Neutrophil (primary cell): ENCODE results near the gene HERC3.

Experiments used
- H3K27ac ChIP-seq: fragments of 200-600 bp; sonication (generic); 2 replicates; pipeline ENCODE4 v1.5.1; 2016; ENCODE audit warnings: mild to moderate bottlenecking, moderate library complexity
- H3K27me3 ChIP-seq: fragments of 200-600 bp; sonication (generic); 2 replicates; pipeline ENCODE4 v1.6.0; 2016; ENCODE audit warnings: mild to moderate bottlenecking
- H3K36me3 ChIP-seq: fragments of 200-600 bp; sonication (generic); 2 replicates; pipeline ENCODE4 v1.5.1; 2017
- H3K4me1 ChIP-seq, 2 experiments: fragments of 200-600 bp in 1 of 2; sonication (generic) in 1 of 2; 1 replicate in 1 of 2; 2 replicates in 1 of 2; pipeline versions ENCODE4 v1.5.1 to v1.6.1; 2013 to 2016; ENCODE audit warnings: low read depth in 1 of 2, low read length in 1 of 2, mild to moderate bottlenecking in 1 of 2, moderate library complexity in 1 of 2; ENCODE audit not compliant: control insufficient read depth in 1 of 2, insufficient read depth in 1 of 2
- H3K4me3 ChIP-seq, 2 experiments: fragments of 200-600 bp in 1 of 2; sonication (generic) in 1 of 2; 1 replicate in 1 of 2; 2 replicates in 1 of 2; pipeline ENCODE4 v1.5.1; 2013 to 2016; ENCODE audit warnings: low read depth in 1 of 2, low read length in 1 of 2, mild to moderate bottlenecking in 1 of 2, moderate library complexity in 1 of 2
- H3K9me3 ChIP-seq: fragments of 200-600 bp; sonication (generic); 2 replicates; pipeline ENCODE4 v1.5.1; 2016
- TF ChIP-seq, protein P1 (sequence below): fragments of 200-600 bp; sonication (generic); IDR thresholded peaks from 2 replicates; pipeline ENCODE4 v1.5.1; 2016; ENCODE audit warnings: antibody characterized with exemption

HERC3 gene

DNA sequence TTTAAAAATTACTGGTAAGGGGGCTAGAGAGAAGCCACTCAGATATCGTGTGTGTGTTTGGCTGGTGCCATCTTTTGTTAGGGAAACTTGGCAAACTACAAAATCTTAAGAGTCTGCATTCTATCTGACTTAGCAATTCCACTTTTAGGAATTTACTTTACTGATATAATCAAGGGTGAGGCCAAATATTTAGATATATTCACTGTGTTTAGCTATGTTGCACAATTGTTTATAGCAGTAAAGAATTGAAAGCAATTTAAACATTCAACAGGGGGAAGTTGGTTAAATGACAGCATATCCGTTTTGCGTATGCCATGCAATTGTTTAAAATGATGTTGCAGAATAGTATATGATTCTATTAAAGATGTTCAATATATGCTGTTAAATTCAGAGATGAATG, 6.4 kb upstream of the HERC3 start:
- H3K9me3 ChIP-seq: no peaks in the 10 kb centered on the region
- H3K27me3 ChIP-seq: no peaks in the 10 kb centered on the region
- no peaks in the 10 kb centered on the region for H3K4me1 ChIP-seq
- H3K4me3 ChIP-seq: no peak overlapping the region
- no peak overlapping the region for H3K27ac ChIP-seq
- TF ChIP-seq, protein P1, sequence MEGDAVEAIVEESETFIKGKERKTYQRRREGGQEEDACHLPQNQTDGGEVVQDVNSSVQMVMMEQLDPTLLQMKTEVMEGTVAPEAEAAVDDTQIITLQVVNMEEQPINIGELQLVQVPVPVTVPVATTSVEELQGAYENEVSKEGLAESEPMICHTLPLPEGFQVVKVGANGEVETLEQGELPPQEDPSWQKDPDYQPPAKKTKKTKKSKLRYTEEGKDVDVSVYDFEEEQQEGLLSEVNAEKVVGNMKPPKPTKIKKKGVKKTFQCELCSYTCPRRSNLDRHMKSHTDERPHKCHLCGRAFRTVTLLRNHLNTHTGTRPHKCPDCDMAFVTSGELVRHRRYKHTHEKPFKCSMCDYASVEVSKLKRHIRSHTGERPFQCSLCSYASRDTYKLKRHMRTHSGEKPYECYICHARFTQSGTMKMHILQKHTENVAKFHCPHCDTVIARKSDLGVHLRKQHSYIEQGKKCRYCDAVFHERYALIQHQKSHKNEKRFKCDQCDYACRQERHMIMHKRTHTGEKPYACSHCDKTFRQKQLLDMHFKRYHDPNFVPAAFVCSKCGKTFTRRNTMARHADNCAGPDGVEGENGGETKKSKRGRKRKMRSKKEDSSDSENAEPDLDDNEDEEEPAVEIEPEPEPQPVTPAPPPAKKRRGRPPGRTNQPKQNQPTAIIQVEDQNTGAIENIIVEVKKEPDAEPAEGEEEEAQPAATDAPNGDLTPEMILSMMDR: no peak
- H3K36me3 ChIP-seq: no peaks in the 10 kb centered on the region

DNA sequence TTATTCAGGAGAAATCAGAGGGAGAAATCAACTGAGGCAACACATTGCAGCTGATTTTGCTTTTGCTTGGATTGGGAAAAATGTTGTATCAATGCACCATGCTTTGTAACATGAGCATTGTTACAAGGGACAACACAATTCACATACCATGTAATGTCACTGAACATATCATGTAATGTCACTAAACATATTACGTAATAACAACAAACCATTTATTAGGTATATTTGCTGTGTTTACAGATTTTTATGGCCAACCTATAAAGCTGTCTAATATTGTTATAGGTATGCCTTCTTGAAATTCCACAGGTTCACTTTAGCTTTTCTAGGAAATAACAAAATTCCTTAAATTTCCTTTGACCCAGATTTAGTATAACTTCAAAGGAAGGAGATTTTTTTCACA, 5.0 kb upstream of the HERC3 start:
- no peaks in the 10 kb centered on the region for H3K27me3 ChIP-seq
- no peaks in the 10 kb centered on the region for H3K9me3 ChIP-seq
- TF ChIP-seq, protein P1: no peak
- H3K4me3 ChIP-seq: no peak overlapping the region
- H3K4me1 ChIP-seq: peaks cover 10% of the 10 kb centered on the region in 2 experiments
- no peak overlapping the region for H3K27ac ChIP-seq
- no peaks in the 10 kb centered on the region for H3K36me3 ChIP-seq

DNA sequence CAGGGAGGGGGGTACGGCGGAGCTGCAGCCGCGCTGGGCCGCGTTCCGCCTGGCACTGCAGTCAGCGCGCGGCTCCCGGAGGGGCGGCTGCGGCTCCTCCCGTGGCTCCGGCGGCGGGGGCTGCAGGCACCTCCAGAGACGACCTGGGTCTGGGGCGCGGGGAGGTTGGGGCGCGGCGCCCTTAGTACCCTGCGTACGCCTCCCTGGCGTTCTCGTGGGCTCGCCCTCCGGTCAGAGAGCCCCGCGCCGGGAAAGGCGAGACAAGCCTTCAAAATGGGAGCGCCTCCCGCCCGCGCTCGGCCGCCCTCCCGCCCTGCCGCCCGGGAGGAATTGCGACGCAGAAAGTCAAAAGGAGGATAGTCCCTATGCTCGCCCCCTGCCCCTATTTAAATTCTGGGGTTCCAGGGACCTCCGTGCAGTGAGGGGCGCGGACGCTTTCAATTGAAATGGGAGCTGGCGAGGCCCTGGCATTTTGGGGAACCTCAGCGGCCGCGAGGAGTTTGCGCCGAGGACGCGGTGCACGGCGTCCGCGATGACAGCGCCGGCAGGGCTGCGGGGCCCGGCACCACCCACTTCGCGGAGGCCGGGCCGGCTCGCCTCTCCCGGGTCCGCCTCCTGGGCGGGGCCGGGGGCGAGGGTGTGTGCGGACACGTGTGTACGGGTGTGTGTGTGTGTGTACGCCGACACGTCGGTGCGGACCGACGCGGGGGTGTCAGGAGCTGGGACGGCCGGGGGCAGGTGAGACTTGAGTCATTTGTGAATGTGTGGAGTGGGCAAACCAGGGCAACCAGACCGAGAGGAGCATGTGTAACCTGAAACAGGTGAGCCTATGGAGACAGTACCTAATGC, 544 bp downstream of the HERC3 start:
- Histone ChIP-seq H3K4me3 (peak overlapping the region; percentile 74 to 78), H3K36me3 (peaks cover 18% of the 10 kb centered on the region), H3K4me1 (peaks cover 22 to 28% of the 10 kb centered on the region in 2 experiments), H3K27ac (peak overlapping the region; percentile 98), H3K27me3 (no peaks in the 10 kb centered on the region), H3K9me3 (no peaks in the 10 kb centered on the region)
- TF ChIP-seq, protein P1: no peak

DNA sequence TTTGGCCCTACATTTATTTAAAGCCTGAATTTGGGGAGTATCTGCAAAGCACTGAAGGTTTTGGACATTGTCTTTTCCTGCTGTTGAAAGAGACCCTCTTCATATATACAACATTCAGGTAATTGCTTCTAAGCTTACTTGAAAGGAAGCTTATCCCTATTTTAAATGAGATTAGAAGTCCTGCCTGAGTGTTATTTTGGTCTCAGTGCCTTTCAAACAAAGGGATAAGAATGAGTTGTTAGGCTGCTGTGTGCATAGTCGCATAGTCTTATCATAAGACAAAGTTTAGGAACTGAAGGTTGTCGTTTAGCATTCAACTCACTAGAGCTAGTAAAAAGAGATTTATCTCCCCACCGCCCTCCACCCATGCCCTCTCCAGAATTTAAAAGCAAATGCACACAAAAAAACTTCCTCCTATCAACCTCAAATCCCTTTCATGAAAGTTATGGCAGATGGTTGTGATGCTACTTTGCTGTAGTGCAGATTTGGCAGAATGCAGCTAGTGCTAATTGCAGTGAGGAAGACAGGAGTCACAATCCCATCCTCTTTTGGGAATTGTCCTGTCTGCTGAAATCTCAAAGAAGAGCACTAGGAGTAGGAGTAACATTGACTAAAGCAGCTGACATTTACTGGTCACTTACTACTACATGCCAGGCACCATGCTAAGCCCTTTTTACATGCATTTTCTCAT, 5.8 kb downstream of the HERC3 start:
- Histone ChIP-seq H3K4me1 (peaks cover 23 to 30% of the 10 kb centered on the region in 2 experiments), H3K27me3 (no peaks in the 10 kb centered on the region), H3K4me3 (no peak overlapping the region), H3K9me3 (no peaks in the 10 kb centered on the region), H3K27ac (peak overlapping the region; percentile 55), H3K36me3 (peaks cover 42% of the 10 kb centered on the region)
- TF ChIP-seq, protein P1: no peak

DNA sequence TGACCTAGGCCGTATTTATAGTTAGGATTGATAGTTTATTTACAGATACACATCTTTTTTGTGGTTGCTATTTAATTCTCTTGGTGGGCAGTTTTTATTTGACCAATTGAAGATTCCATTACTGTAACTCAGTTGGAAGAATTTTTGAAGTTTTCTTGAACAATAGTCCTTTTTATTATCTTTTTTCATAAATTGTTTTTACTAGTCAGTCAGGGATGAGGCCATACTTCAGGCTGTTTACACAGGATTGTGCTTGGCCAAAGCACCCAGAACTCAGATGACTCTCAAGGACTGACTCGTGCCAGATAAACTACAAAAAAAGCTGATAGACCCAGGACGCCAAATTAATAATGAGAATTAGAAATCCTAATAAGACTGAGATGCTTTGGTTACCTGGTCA, 7.0 kb downstream of the HERC3 start:
- Histone ChIP-seq H3K4me1 (peaks cover 13 to 18% of the 10 kb centered on the region in 2 experiments), H3K27ac (peak overlapping the region; percentile 0), H3K9me3 (no peaks in the 10 kb centered on the region), H3K4me3 (no peak overlapping the region), H3K27me3 (no peaks in the 10 kb centered on the region), H3K36me3 (peaks cover 52% of the 10 kb centered on the region)
- TF ChIP-seq, protein P1: no peak
